Skeletal muscle tissue (tissue), 4 donors: ENCODE measurements around the gene EIF2B2. TPM values are rescaled to one million over a fixed set of nuclear protein-coding genes. Genes with fewer than 3 reads are reported as not detected.
A peak's percentile ranks its signal among the peaks of the same experiment; 100 is the strongest.

Source experiments
- H3K27ac ChIP-seq: one replicate; pipeline ENCODE4 v1.7.0; 2013; ENCODE audit warnings: mild to moderate bottlenecking, low read depth, low read length, inconsistent platforms
- H3K27me3 ChIP-seq, 3 donors: one replicate each; pipeline ENCODE4 v1.7.0; 2013; ENCODE audit warnings: low read length in 3 of 3; ENCODE audit not compliant: control insufficient read depth in 3 of 3, insufficient read depth in 3 of 3
- H3K36me3 ChIP-seq, 3 donors: one replicate each; pipeline ENCODE4 v1.7.0; 2013; ENCODE audit warnings: low read length in 3 of 3; ENCODE audit not compliant: control insufficient read depth in 3 of 3, insufficient read depth in 3 of 3
- H3K4me1 ChIP-seq, 3 donors: one replicate each; pipeline ENCODE4 v1.7.0; 2013; ENCODE audit warnings: low read length in 3 of 3, mild to moderate bottlenecking in 3 of 3; ENCODE audit not compliant: control insufficient read depth in 3 of 3, insufficient read depth in 3 of 3
- H3K4me3 ChIP-seq, 3 donors: one replicate each; pipeline ENCODE4 v1.7.0; 2013; ENCODE audit warnings: low read length in 3 of 3
- H3K9ac ChIP-seq, 3 donors: one replicate each; pipeline ENCODE4 v1.7.0; 2013; ENCODE audit warnings: low read length in 3 of 3, mild to moderate bottlenecking in 3 of 3, moderate library complexity in 2 of 3, low read depth in 1 of 3
- H3K9me3 ChIP-seq, 3 donors: one replicate each; pipeline ENCODE4 v1.7.0; 2013; ENCODE audit warnings: low read length in 3 of 3; ENCODE audit not compliant: control insufficient read depth in 3 of 3
- total RNA-seq: library from RNA; depleted of rRNA; stranded (reverse); fragments of >200 nt; gene quantifications from one replicate; pipeline ENCODE4 v1.2.3, GENCODE V29; 2014
- donor health status: Osteomylitis.

EIF2B2 gene
- total RNA-seq, 1 donor from 2014 or later = 18.8 TPM

- H3K9ac ChIP-seq = no peak overlapping the region
- no peak overlapping the region for H3K4me3 ChIP-seq
- H3K27ac ChIP-seq = peak overlapping the region; percentile 71
Observed at GRCh38 chr14:75010472-75011093, 7.9 kb downstream of the EIF2B2 start.

GRCh38 chr14:75011356-75011994 is 8.8 kb downstream of the EIF2B2 start:
- H3K36me3 ChIP-seq = peaks cover 40 to 58% (median 52%) of the 10 kb centered on the region in 3 donors
- H3K4me3 ChIP-seq = no peak overlapping the region
- H3K9me3 ChIP-seq = no peaks in the 10 kb centered on the region
- H3K4me1 ChIP-seq = peaks cover 14 to 26% (median 18%) of the 10 kb centered on the region in 3 donors
- H3K27me3 ChIP-seq = no peaks in the 10 kb centered on the region
- peak overlapping the region; percentile 71 for H3K27ac ChIP-seq
- H3K9ac ChIP-seq = no peak overlapping the region

More at GRCh38 chr14:75010472-75011093, 7.9 kb downstream of the EIF2B2 start:
- Histone ChIP-seq H3K27me3 (no peaks in the 10 kb centered on the region), H3K36me3 (peaks cover 45 to 59% (median 56%) of the 10 kb centered on the region in 3 donors), H3K9me3 (no peaks in the 10 kb centered on the region), H3K4me1 (peaks cover 14 to 26% (median 18%) of the 10 kb centered on the region in 3 donors)

GRCh38 chr14:75013290-75013689 is 10.6 kb downstream of the EIF2B2 start:
- Histone ChIP-seq H3K4me3 (no peak overlapping the region), H3K9ac (no peak overlapping the region), H3K27ac (no peak overlapping the region), H3K9me3 (no peaks in the 10 kb centered on the region), H3K4me1 (peaks cover 14 to 26% (median 18%) of the 10 kb centered on the region in 3 donors), H3K27me3 (no peaks in the 10 kb centered on the region), H3K36me3 (peaks cover 40 to 52% (median 44%) of the 10 kb centered on the region in 3 donors)

- Histone ChIP-seq H3K4me1 (peaks cover 14 to 26% (median 18%) of the 10 kb centered on the region in 3 donors), H3K27me3 (no peaks in the 10 kb centered on the region), H3K9ac (no peak overlapping the region), H3K9me3 (no peaks in the 10 kb centered on the region), H3K27ac (no peak overlapping the region), H3K4me3 (no peak overlapping the region), H3K36me3 (peaks cover 32 to 57% (median 39%) of the 10 kb centered on the region in 3 donors)
Observed at GRCh38 chr14:75015496-75015895, 12.8 kb downstream of the EIF2B2 start.

- no peaks in the 10 kb centered on the region for H3K27me3 ChIP-seq
- H3K36me3 ChIP-seq = peaks cover 34 to 58% (median 41%) of the 10 kb centered on the region in 3 donors
- H3K9me3 ChIP-seq = no peaks in the 10 kb centered on the region
- H3K27ac ChIP-seq = no peak overlapping the region
- H3K4me1 ChIP-seq = peaks cover 5 to 22% (median 9%) of the 10 kb centered on the region in 3 donors
- H3K4me3 ChIP-seq = no peak overlapping the region
- H3K9ac ChIP-seq = no peak overlapping the region
Observed at GRCh38 chr14:75016815-75017214, 14.1 kb downstream of the EIF2B2 start.

GRCh38 chr14:75018694-75019093 is 16.0 kb downstream of the EIF2B2 start:
- Histone ChIP-seq H3K27me3 (no peaks in the 10 kb centered on the region), H3K4me3 (no peak overlapping the region), H3K9ac (no peak overlapping the region), H3K4me1 (peaks cover 0 to 8% (median 5%) of the 10 kb centered on the region in 3 donors), H3K9me3 (no peaks in the 10 kb centered on the region), H3K36me3 (peaks cover 34 to 53% (median 40%) of the 10 kb centered on the region in 3 donors), H3K27ac (no peak overlapping the region)

GRCh38 chr14:75022655-75023054 is 19.9 kb downstream of the EIF2B2 start:
- Histone ChIP-seq H3K4me3 (no peak overlapping the region), H3K27me3 (no peaks in the 10 kb centered on the region), H3K9ac (no peak overlapping the region), H3K4me1 (peaks cover 0 to 5% (median 3%) of the 10 kb centered on the region in 3 donors), H3K27ac (peak overlapping the region; percentile 3), H3K36me3 (peaks cover 23 to 36% (median 32%) of the 10 kb centered on the region in 3 donors), H3K9me3 (no peaks in the 10 kb centered on the region)

- Histone ChIP-seq H3K9ac (no peak overlapping the region), H3K9me3 (no peaks in the 10 kb centered on the region), H3K27ac (peak overlapping the region; percentile 3), H3K4me1 (peaks cover 0 to 5% (median 3%) of the 10 kb centered on the region in 3 donors), H3K36me3 (peaks cover 20 to 35% (median 30%) of the 10 kb centered on the region in 3 donors), H3K4me3 (no peak overlapping the region), H3K27me3 (no peaks in the 10 kb centered on the region)
Observed at GRCh38 chr14:75023108-75023507, 20.4 kb downstream of the EIF2B2 start.

- Histone ChIP-seq H3K4me1 (peaks cover 0 to 5% (median 3%) of the 10 kb centered on the region in 3 donors), H3K27ac (no peak overlapping the region), H3K9ac (no peak overlapping the region), H3K36me3 (peaks cover 13 to 28% (median 23%) of the 10 kb centered on the region in 3 donors), H3K9me3 (no peaks in the 10 kb centered on the region), H3K27me3 (no peaks in the 10 kb centered on the region), H3K4me3 (no peak overlapping the region)
Observed at GRCh38 chr14:75025082-75025481, 22.4 kb downstream of the EIF2B2 start.

GRCh38 chr14:75025876-75026275 is 23.2 kb downstream of the EIF2B2 start:
- no peaks in the 10 kb centered on the region for H3K9me3 ChIP-seq
- H3K4me3 ChIP-seq = no peak overlapping the region
- H3K4me1 ChIP-seq = peaks cover 0 to 5% (median 3%) of the 10 kb centered on the region in 3 donors
- H3K36me3 ChIP-seq = peaks cover 15 to 27% (median 21%) of the 10 kb centered on the region in 3 donors
- no peak overlapping the region for H3K9ac ChIP-seq
- no peaks in the 10 kb centered on the region for H3K27me3 ChIP-seq
- H3K27ac ChIP-seq = no peak overlapping the region
